ENCODE results near the gene MUC20. TPM values are rescaled to one million over a fixed set of nuclear protein-coding genes. Genes with fewer than 3 reads are reported as not detected.
"Not testable (repeated sequence)": the region's sequence is repeated elsewhere in the genome, so short reads cannot be mapped to it uniquely, and the experiment has no call there.

MUC20 gene
- total and polyA plus RNA-seq, 2 experiments from 2014 or later: 0.29 TPM; not detected in 1

DNA sequence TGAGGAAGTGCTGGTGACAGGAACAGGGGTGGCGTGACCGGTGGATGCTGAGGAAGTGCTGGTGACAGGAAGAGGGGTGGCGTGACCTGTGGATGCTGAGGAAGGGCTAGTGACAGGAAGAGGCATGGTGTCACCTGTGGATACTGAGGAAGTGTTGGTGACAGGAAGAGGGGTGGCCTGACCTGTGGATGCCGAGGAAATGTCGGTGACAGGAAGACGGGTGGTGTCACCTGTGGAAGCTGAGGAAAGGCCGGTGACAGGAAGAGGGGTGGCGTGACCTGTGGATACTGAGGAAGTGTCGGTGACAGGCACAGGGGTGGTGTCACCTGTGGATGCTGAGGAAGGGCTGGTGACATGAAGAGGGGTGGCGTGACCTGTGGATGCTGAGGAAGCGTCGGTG, 60.5 kb downstream of the MUC20 start:
- not testable (repeated sequence) for H3K4me2 ChIP-seq; H3K27me3 ChIP-seq (ENCODE audit: insufficient read depth); H3K4me3 Mint-ChIP-seq; H3F3A ChIP-seq (replicated peaks; ENCODE audit: low read depth); H3K4me1 Mint-ChIP-seq; H4K20me1 ChIP-seq (replicated peaks; ENCODE audit: insufficient read depth); H3K36me3 ChIP-seq (ENCODE audit: insufficient read depth); ATAC-seq; DNase-seq (ENCODE audit: low spot score); H3K4me3 ChIP-seq; H3K4me1 ChIP-seq (ENCODE audit: insufficient read depth); H3K27ac ChIP-seq (ENCODE audit: low read depth); H3K9me2 ChIP-seq (ENCODE audit: insufficient read depth); H2AFZ ChIP-seq; H3K79me2 ChIP-seq (replicated peaks; ENCODE audit: insufficient read depth); H3K27ac Mint-ChIP-seq
- peaks cover 22% of the 10 kb centered on the region for H3K27me3 Mint-ChIP-seq (ENCODE audit: insufficient read depth, low read depth, poor library complexity)
- peaks cover 59% of the 10 kb centered on the region for H3K36me3 Mint-ChIP-seq (ENCODE audit: low read depth)
- H3K9me3 Mint-ChIP-seq: peaks cover 59% of the 10 kb centered on the region

MicroRNA genes within 50 kb of the gene (microRNA counts, 767-probe panel; counts per million panel counts)
- not detected for microRNA hsa-miR-570-3p

Small RNAs within 50 kb of the gene (microRNA-seq; reads per million reads assigned to microRNA genes)
- gene MIR570: not detected

Small RNAs within 50 kb of the gene (small RNA-seq; reads per million reads assigned to genes)
- not detected for gene MIR570 (ENCODE audit: low replicate concordance)

Other genes starting within 250 kb of the MUC20 start
- gene PPP1R2, start 177.7 kb upstream of the MUC20 start, total RNA-seq (2014; rRNA removed; shearing (Covaris generic)): 32.9 and 46.8 TPM in 2 replicates
- 37.1 and 45.9 TPM in 2 replicates for gene PPP1R2, start 177.7 kb upstream of the MUC20 start, polyA plus RNA-seq (2016; fragmentation: Nextera tagmentation; extraction: Ambion mirVana)
- not detected in 2 replicates for gene APOD, start 137.0 kb upstream of the MUC20 start, total RNA-seq (2014; rRNA removed; shearing (Covaris generic))
- gene APOD, start 137.0 kb upstream of the MUC20 start, polyA plus RNA-seq (2016; fragmentation: Nextera tagmentation; extraction: Ambion mirVana): not detected in 2 replicates
- gene MUC4, start 91.0 kb downstream of the MUC20 start, total RNA-seq (2014; rRNA removed; shearing (Covaris generic)): 1.3 and 1.6 TPM in 2 replicates
- 0.80 and 1.3 TPM in 2 replicates for gene MUC4, start 91.0 kb downstream of the MUC20 start, polyA plus RNA-seq (2016; fragmentation: Nextera tagmentation; extraction: Ambion mirVana)
- 17.4 and 22.5 TPM in 2 replicates for gene TNK2, start 187.6 kb downstream of the MUC20 start, total RNA-seq (2014; rRNA removed; shearing (Covaris generic))
- 9.6 and 10.0 TPM in 2 replicates for gene TNK2, start 187.6 kb downstream of the MUC20 start, polyA plus RNA-seq (2016; fragmentation: Nextera tagmentation; extraction: Ambion mirVana)